HTR-8/SVneo (cell line): ENCODE measurements around the gene CAMTA1.

ENCODE experiments used
- DNase-seq: peaks from one replicate; pipeline ENCODE4 v3.0.0; 2011; ENCODE audit warnings: low spot score, mixed read lengths; ENCODE audit not compliant: insufficient read length
- FAIRE-seq: peaks from 2 replicates; lab custom pipeline; 2011; peaks lifted over from hg19 to GRCh38; lab: Jason Lieb, UNC

CAMTA1 gene

DNA sequence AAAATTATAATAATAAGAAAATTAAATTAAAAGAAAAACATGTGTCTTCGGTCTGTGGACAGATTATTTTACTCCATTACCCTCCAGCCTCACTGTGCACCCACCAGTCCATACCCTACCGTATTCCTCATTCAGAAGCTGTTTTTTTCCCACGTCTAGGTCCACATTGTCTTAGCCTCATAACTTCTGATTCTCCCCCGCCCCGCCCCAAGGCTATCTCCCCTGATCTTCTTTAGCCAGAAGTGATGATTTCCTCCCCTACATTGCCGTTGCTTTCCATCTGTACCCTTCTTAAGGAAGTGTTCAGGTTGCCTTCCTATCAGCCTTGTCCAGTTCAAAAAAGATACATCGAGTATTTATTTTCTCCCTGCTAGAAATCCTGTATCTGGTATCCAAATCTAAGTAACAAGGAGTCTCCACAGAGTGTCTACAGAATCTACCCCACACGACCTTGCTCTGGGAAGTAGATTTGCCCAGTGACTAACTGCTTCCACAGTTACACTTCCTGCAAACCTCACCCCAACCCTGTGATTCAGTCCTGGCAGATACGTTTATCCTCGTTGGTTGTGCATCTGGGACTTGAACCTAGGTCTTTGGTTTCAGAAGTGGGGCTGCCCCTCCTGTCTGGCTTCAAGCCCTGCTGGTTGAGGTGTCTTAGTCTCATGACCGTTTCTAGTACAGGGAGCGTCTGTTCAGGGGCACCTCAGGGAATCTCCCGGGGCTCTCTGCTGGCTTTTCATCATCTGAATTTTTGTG lies 470.2 kb downstream of the CAMTA1 start:
- no peak for FAIRE-seq

DNA sequence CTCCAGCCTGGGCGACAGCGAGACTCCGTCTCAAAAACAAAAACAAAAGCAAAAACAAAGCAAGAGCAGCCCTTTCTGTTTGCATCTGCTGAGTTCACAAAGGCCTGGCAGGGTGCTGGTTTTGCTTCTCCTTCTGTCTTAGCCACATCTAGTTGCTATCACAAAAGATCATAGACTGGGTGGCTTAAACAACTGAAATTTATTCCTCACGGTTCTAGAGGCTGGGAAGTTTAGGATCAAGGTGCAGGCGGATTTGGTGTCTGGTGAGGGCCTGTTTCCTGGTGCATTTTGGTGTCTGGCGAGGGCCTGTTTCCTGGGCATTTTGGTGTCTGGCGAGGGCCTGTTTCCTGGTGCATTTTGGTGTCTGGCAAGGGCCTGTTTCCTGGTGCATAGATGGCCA lies 471.3 kb downstream of the CAMTA1 start:
- FAIRE-seq, result no peak
- DNase-seq, result no peak

More for the DNA sequence above, 470.2 kb downstream of the CAMTA1 start:
- DNase-seq, result no peak

DNA sequence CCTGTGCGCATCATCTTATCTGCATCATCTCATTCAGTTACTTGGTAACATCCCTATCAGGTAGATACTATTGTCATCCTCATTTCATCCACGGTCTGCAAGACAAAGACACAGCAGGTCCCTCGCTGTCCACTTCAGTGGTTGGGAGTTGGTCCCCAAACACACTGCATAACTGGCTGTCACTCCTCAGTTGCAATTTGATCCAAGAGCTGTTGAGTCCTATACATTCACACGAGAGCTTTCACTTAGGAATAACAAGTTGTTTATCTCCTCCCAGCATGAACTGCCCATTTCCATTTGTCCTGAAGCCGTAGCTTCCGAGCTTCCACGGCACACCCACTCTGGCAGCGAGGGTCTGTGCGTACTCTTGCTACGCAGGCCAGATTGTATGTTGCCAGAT lies 472.0 kb downstream of the CAMTA1 start:
- no peak for DNase-seq
- FAIRE-seq, result no peak

DNA sequence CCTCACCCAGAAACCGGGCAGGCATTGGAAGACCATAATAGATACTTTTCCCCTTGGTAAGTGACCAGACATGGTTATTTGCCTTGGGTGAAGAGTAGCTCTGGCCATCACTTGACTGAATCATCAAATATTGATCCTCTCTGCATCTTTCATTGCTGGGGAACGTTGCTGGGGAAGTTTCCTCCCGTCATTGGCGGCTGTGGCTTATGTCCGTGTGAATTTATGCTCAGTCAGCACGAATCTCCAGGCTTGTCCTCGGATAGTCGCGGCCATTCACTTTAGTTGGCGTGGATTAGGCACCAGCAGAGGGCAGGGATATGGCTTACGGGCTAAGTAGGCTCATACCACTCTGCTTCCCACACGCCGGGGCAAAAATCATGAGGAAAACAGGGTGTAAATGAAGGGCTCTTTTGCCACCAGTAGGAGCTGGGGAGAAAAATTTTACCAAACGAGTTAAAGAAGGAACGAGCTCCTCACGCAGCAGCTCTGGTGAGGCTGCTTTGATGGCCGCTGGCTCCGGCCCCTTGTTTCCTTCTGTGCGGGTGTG lies 473.4 kb downstream of the CAMTA1 start:
- FAIRE-seq (no peak), DNase-seq (no peak)

DNA sequence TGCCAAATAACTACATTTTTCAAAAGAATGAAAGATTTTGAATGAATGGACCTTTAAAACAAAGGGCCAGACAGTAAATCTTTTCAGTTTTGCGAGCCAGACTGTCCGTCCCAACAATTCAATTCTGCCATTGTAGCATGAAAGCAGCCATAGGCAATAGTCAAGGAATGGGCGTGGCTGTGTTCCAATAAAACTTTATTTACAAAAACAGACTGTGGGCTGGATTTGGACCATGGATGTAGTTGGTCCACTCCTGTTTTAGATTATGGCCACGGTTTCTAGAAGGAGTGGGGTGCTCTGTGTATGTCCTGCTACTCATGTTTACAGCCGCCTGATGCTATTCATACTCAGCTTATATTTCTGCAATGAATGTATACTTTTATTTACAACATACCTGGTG lies 474.7 kb downstream of the CAMTA1 start:
- no peak for FAIRE-seq
- no peak for DNase-seq

DNA sequence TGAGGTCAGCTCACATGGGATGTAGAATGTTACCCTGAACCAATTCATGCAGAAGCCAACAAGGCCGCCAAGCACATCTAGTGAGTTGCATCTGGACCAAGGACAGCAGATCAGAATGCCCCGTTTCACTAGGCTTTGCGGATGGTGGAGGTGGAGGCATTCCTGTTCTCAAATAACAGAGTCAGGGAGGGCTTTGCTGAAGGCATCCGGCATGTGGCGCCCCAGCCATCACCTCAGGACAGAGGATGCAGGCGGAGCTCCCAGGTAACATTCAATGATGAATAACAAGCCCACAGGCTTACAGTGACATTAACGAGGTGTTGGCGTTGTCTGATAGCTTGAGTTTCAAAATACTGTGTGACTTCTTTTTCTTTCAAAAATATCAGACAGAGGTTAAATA lies 476.2 kb downstream of the CAMTA1 start:
- FAIRE-seq, result no peak
- DNase-seq, result no peak

DNA sequence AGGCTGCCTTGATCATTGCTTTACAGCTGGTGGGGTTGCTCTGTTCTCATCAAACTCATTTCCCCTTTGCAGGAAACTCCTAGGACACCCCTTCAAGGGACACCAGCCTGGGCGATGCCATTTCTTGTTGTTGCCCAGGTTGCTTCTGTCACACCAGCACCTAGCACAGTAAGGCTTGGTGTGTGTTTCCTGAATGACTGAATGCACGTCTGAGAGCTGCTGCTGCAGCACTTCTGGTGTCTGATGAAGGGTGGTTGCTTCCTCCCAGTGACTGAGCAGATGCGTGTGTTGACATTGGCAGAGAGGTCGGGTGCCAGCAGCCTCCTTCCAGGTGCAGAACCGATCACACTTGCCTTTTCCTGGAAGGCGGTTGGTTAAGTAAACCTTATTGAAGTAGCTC lies 477.4 kb downstream of the CAMTA1 start:
- FAIRE-seq (no peak), DNase-seq (no peak)

DNA sequence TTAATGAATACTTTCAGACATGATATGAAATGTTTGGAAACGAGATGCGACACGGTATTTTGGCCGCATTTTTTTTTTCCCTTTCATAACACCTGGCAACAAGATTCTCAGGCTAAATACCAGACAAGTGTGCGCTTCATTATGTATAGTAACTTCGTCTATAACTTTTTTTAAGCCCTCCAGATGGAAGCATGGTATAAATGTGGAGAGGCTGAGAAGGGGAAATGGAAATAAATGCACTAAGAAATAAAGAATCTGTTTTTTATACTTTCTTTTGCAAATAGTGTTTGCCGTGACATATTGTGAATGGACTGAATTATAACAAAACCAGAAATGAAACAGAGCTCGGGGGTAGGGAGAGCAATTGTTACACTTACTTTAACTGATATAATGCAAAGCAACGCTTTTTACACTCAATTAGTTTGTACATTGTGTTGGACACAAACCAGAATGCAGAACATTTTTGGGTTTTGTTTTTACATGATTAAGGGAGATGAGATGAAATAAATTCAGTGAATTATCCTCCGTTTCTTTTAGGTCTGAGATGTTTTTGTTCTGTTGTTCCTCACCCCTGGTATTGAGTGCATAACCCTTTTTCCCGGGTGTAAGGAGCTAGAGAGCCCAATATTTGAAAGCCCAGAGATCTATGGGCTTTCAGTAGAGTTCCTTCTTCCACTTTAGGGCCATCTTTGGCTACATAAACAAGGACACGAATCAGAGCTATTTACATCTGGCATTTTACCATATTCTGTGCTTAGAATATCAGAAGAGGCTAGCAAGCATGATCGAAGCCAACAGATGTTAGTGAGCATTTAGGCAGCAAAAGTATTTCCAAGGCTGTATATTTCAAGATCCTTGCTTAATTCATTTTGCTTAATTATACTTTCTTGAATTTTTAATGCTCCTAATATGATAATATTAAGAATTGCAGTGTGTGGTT lies 478.0 kb downstream of the CAMTA1 start:
- FAIRE-seq, result no peak

DNA sequence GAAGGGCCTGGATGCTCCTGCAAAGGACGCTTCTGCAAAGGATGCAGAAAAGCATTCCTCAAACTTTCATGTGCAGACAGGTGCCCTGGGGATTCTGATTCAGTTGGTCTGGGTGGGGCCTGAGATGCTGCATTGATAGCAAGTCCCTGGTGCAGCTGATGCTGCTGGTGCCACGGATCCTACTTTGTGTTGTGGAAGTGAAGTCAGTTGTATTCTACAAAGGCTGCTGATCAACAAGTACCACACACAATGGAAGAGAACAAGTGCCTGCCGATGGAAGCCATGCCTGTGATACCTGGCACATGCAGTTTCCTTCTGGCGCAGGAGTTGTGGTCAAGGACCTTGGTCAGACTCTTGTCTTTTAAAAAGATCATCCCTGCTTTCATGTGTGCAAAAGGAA lies 478.8 kb downstream of the CAMTA1 start:
- FAIRE-seq, result no peak

More for the DNA sequence above, 478.0 kb downstream of the CAMTA1 start:
- DNase-seq, result no peak

DNA sequence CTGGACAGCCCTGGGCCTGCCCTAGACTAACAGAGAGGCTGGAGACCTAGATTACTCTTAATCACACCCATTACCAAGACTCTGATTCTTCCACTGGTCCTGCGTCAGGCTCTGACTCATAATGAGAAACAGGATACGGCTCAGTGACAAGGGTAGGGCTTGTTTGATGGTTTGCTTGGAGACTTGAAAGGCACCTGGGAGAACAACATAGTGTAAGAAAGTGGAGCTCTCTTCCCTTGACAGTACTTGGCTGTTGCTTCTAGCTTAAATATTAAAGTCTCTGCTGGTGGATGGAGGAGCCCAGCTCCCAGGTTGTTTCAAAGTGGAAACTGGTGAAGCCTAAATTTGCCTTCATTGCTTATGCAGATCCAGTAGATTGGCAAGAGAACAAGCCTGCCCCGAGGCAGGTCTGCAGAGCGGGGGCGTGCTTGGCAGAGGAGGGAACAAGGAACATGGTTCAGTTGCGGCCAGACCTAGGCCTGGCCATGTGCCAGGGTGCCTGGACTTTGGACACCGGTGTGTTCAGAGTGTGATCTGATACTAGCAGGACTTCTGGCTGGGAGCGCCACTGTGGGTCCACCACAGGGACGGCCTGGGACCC lies 480.6 kb downstream of the CAMTA1 start:
- FAIRE-seq (peak; percentile 33), DNase-seq (peak; percentile 39)

More for the DNA sequence above, 478.8 kb downstream of the CAMTA1 start:
- DNase-seq, result no peak

DNA sequence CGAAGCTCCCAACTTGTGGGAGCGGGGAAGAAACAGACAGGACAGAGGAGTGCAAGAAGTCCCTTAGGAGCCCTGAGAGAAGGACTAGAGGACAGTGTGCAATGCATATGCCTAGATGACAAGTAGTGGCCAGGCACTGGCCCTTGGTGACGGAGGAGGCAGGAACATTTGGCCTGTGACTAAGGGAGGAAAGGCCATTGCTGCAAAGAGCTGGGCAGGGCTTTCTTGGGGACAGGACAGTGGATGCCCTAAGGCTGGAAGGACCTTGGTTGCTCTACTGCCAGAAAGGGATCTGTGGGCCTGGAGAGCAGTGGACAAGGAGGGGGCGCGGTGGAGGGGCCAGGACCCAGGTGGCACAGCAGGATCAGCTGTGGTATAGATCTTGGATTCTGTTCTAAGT lies 481.3 kb downstream of the CAMTA1 start:
- no peak for FAIRE-seq
- no peak for DNase-seq

DNA sequence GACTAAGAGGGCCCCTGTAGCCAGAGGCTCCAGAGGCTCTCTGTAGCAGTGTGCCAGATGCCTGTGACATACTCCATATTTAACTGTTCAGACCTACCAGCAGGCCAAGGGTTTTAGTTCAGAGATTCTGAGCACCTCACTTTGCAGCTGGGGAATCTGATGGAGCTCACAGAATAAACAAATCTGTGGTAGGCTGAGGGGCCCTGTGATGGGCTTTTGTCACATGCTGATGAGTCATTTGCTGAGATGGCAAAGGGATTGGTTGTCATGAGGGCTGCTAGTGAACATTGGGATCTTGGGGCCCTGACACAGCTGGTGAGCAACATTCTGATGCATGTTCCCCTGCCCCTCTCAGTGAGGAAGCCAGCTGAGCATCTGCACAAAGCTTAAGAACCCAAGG lies 482.2 kb downstream of the CAMTA1 start:
- peak; percentile 35 for DNase-seq
- no peak for FAIRE-seq

DNA sequence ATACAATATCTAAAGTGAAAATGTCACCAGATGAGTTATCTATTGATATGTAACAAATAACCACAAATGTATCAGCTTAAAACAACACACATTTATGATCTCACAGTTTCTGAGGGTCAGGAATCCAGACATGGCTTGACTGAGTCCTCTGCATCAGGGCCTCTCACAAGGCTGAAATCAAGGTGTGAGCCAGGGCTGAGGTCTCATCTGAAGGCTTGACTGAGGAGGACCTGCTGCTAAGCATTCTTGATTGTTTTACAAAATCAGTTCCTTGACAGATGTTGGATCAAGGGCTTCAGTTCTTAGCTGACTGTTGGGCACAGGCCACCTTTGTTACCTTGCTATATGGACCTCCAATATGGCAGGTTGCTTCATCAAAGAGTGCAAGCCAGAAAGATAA lies 483.7 kb downstream of the CAMTA1 start:
- no peak for FAIRE-seq
- DNase-seq, result no peak

DNA sequence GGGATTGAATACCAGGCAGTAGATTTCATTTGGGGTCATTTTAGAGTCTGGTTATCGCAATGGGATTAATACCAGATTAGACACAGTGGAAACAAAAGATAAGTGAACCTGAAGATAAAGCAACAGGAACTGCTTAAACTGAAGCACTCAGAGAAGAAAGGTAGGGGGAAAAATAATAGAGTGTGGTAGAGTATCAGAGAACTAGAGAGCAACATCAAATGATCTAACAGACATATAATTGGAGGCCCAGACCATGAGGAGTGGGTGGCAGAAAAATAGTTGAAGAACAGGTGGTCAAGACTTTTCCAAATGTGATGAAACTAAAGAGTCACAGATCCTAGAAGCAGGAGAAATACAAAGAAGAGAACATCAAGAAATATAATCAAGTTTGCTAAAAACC lies 484.3 kb downstream of the CAMTA1 start:
- FAIRE-seq (no peak), DNase-seq (no peak)

DNA sequence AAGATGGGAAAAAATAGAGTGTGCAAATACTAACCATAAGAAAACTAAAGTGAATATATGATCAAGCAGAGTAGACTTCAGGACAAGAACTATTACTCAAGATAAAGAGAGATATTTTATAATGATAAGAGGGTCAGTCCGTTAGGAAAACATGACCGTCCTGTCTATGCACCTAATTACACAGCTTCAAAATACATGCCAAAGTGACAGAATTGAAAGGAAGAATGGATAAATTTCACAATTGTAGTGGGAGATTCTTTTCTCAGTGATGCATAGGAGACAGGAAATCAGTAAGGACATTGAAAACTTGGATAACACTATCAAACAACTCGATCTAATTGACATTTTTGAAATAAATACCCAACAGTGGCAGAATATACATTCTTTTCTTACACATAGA lies 489.0 kb downstream of the CAMTA1 start:
- DNase-seq (no peak), FAIRE-seq (no peak)

DNA sequence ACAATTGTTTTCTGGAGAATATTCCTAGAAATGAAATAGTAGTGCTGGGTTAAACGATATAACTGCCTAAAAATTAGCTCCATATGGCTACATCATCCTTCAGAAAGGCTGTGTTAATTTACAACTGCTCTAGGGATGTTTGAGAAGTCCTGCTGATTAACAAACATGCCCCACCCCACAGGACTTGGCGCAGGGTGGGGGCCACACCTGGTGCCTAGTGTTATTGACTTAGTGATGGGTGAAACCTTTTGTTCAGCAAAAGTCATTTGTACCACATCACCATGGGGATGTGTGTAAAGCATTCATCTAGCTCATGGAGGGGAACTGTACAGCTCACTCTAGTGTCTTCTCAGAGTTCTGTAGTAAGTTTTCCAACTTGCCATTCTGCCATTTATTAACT lies 492.8 kb downstream of the CAMTA1 start:
- DNase-seq (no peak), FAIRE-seq (no peak)

DNA sequence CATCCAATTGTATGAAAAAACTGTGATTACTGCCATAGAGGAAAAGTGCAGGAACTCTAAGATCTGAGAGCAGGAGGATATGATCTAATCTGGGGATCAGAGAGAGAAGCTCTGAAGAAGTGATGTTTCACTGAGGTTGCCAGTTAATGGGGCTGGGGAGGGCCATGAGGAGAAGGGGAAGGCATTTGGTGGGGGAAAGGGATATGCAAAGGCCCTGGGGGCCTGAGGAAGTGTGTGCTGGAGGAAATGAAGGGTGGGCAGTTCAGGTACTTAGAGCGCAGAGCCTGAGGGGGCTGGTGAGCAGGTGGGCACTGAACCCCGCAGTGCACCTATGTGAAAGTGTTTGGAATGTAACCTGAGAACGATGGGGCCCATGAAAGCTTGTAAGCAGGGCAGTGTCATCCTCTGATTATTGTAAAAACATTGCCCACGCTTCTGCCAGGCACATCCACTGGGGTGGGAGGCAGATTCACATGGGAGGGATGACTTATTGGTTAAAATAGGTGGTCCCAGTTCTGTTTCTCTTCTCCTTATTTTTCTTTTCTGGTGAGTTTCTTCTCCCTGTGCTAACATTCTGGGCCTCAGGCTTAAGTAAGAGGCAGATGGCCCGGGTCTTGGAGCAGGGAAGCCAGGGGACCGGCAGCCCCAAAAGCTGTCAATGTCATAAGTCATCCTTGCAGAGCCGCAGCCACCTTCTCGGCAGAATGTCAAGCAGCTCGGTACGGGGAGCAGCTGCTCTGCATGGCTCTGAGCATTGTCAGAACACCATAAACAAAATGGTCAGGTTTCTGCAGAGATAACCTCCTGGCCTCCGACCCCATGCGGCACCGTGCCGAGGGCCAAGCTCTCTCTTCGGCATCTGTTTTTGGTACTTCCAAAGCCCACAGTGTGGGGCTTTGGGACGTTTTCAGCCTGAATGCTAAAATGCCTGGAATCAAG lies 493.8 kb downstream of the CAMTA1 start:
- FAIRE-seq, result no peak
- no peak for DNase-seq

DNA sequence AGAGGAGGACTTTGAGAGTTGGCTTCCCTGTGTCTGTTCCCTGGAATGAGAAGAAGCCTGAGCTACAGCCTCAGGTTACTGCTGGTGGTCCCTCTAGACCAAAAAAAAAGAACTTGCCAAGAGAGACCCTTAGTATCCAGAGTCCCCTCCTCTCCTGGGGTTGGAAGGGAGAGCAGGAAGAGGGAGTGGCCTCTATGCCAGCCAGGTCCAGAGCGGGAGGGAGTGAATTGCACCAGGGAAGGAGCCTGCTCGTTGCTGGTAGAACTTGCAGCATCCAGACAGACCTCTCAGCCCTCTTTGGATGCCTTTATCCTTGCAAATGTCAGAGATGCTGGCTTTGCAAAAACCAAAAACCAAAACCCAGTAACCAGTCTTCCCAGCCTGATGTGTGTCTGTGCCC lies 494.5 kb downstream of the CAMTA1 start:
- DNase-seq, result no peak
- no peak for FAIRE-seq

DNA sequence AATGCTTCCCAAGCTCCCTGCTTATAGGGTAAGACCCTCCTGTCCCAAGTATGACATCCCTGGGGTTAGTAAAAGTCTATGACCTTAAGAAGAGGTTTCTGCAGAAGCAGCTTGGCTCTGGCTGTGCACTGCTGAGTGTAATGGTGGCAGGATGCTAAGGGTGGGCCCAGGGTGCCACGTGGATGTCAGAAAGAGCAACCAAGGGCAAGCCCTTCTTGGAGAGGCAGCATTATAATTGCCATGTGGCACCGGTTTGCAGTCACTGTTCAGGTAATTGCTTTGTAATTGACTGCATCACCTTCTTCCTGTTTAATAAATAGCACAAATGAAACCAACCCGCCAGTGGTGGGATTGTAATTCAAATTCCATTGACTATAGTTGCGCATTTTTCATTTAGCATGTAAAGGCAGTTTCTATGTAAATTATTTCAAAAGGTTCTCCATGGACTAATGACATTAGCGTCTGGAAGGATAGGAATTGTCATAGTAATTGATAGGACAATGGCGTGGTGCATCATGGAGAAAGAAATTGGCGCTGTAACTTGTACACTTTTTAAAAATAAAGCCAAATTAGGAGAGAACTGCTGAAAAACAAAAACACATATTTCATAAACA lies 495.2 kb downstream of the CAMTA1 start:
- no peak for DNase-seq
- no peak for FAIRE-seq
